DOHH2 (cell line): ENCODE results near the gene ZNF282.

Experiments used
- H3F3A ChIP-seq: fragments of 200-600 bp; sonication (generic), shearing (Covaris generic); 2 replicates; pipeline ENCODE4 v1.6.0; 2016; ENCODE audit warnings: antibody characterized with exemption, mild to moderate bottlenecking; ENCODE audit not compliant: control insufficient read depth, insufficient read depth
- H3K27ac ChIP-seq: fragments of 200-600 bp; sonication (generic); 2 replicates; pipeline ENCODE4 v1.5.1; 2014; ENCODE audit warnings: low read depth, mild to moderate bottlenecking, low read length, moderate library complexity
- H3K27me3 ChIP-seq: fragments of 200-600 bp; sonication (generic); 2 replicates; pipeline ENCODE4 v1.6.1; 2014; ENCODE audit warnings: mild to moderate bottlenecking, low read length, mixed read lengths; ENCODE audit not compliant: control insufficient read depth
- H3K36me3 ChIP-seq: fragments of 200-600 bp; sonication (generic); 2 replicates; pipeline ENCODE4 v1.6.1; 2014; ENCODE audit warnings: mild to moderate bottlenecking, low read length, moderate library complexity, mixed read lengths; ENCODE audit not compliant: control insufficient read depth
- H3K4me1 ChIP-seq: fragments of 200-600 bp; sonication (generic); 2 replicates; pipeline ENCODE4 v1.6.1; 2014; ENCODE audit warnings: mild to moderate bottlenecking, low read length, mixed read lengths; ENCODE audit not compliant: control insufficient read depth
- H3K4me2 ChIP-seq: fragments of 200-600 bp; sonication (generic); 2 replicates; pipeline ENCODE4 v1.6.0; 2014; ENCODE audit warnings: mild to moderate bottlenecking, low read length, moderate library complexity
- H3K4me3 ChIP-seq: fragments of 200-600 bp; sonication (generic); 2 replicates; pipeline ENCODE4 v1.5.1; 2014; ENCODE audit warnings: mild to moderate bottlenecking, low read length, mixed read lengths
- H3K79me2 ChIP-seq: fragments of 200-600 bp; sonication (generic); 2 replicates; pipeline ENCODE4 v1.6.1; 2014; ENCODE audit warnings: mild to moderate bottlenecking, low read length, mixed read lengths; ENCODE audit not compliant: control insufficient read depth
- H3K9me2 ChIP-seq: fragments of 200-600 bp; sonication (generic); replicated peaks from 2 replicates; pipeline ENCODE4 v1.6.1; 2014; ENCODE audit warnings: mild to moderate bottlenecking, low read length, mixed read lengths; ENCODE audit not compliant: control insufficient read depth
- H3K9me3 ChIP-seq: fragments of 200-600 bp; sonication (generic); 2 replicates; pipeline ENCODE4 v1.6.1; 2014; ENCODE audit warnings: antibody characterized with exemption, low read length, mixed read lengths; ENCODE audit not compliant: control insufficient read depth, insufficient read depth
- H4K20me1 ChIP-seq: fragments of 200-600 bp; sonication (generic); 2 replicates; pipeline ENCODE4 v1.6.0; 2014; ENCODE audit warnings: low read depth, mild to moderate bottlenecking, antibody characterized with exemption, low read length, moderate library complexity; ENCODE audit not compliant: control insufficient read depth, insufficient read depth
- CTCF ChIP-seq: fragments of 200-600 bp; sonication (generic); IDR thresholded peaks from one replicate; pipeline ENCODE4 v1.5.1; 2014; ENCODE audit warnings: antibody characterized with exemption, mild to moderate bottlenecking, low read depth, low read length; ENCODE audit not compliant: poor library complexity, severe bottlenecking
- EZH2phosphoT487 ChIP-seq: fragments of 200-600 bp; sonication (generic); IDR thresholded peaks from 2 replicates; pipeline ENCODE4 v1.6.1; 2017; ENCODE audit warnings: borderline replicate concordance, mild to moderate bottlenecking, antibody characterized with exemption, low read length, moderate library complexity, mixed read lengths

The ZNF282 gene

GRCh38 chr7:149196151-149196704 lies 882 bp downstream of the ZNF282 start:
- Histone ChIP-seq H3K9me2 (no peaks in the 10 kb centered on the region), H3K4me3 (peak overlapping the region; percentile 93), H3K4me2 (peak overlapping the region; percentile 82), H3F3A (peaks cover 7% of the 10 kb centered on the region), H3K27me3 (no peaks in the 10 kb centered on the region), H4K20me1 (no peaks in the 10 kb centered on the region), H3K4me1 (peaks cover 24% of the 10 kb centered on the region), H3K9me3 (no peaks in the 10 kb centered on the region), H3K79me2 (peaks cover 59% of the 10 kb centered on the region), H3K27ac (peak overlapping the region; percentile 16; the same call in 1 of the 2 replicates), H3K36me3 (peaks cover 40% of the 10 kb centered on the region)
- TF ChIP-seq EZH2phosphoT487, result no peak
- no peak for TF ChIP-seq CTCF

GRCh38 chr7:149196705-149197171 lies 1.4 kb downstream of the ZNF282 start:
- TF ChIP-seq EZH2phosphoT487 (no peak), CTCF (no peak)
- H3K36me3 ChIP-seq, result peaks cover 45% of the 10 kb centered on the region
- H3K27me3 ChIP-seq, result no peaks in the 10 kb centered on the region
- peak overlapping the region; percentile 93 for H3K4me3 ChIP-seq
- peaks cover 63% of the 10 kb centered on the region for H3K79me2 ChIP-seq
- H3F3A ChIP-seq, result peaks cover 7% of the 10 kb centered on the region
- H3K4me1 ChIP-seq, result peaks cover 20% of the 10 kb centered on the region
- no peaks in the 10 kb centered on the region for H3K9me2 ChIP-seq
- no peaks in the 10 kb centered on the region for H4K20me1 ChIP-seq
- peak overlapping the region; percentile 16; the same call in 1 of the 2 replicates for H3K27ac ChIP-seq
- H3K4me2 ChIP-seq, result peak overlapping the region; percentile 82
- H3K9me3 ChIP-seq, result no peaks in the 10 kb centered on the region

- H3K9me2 ChIP-seq, result no peaks in the 10 kb centered on the region
- 0 out of 2 replicates have a peak overlapping the region, but pooled peaks have one; percentile 82 for H3K4me2 ChIP-seq
- H3K9me3 ChIP-seq, result no peaks in the 10 kb centered on the region
- no peak overlapping the region for H3K4me3 ChIP-seq
- peaks cover 51% of the 10 kb centered on the region for H3K36me3 ChIP-seq
- H3F3A ChIP-seq, result peaks cover 6% of the 10 kb centered on the region
- H3K79me2 ChIP-seq, result peaks cover 67% of the 10 kb centered on the region
- no peaks in the 10 kb centered on the region for H3K27me3 ChIP-seq
- no peak for TF ChIP-seq CTCF
- TF ChIP-seq EZH2phosphoT487, result no peak
- no peaks in the 10 kb centered on the region for H4K20me1 ChIP-seq
- no peak overlapping the region for H3K27ac ChIP-seq
- peaks cover 19% of the 10 kb centered on the region for H3K4me1 ChIP-seq
These were observed 2.3 kb downstream of the ZNF282 start for GRCh38 chr7:149197675-149198074.
